AG04450 (cell line): ENCODE results near the gene PAFAH1B1. TPM values are rescaled to one million over a fixed set of nuclear protein-coding genes. Genes with fewer than 3 reads are reported as not detected.

Source experiments
- CTCF ChIA-PET: fragments of 300-600, 350-600 bp; formaldehyde crosslinking; extraction: SDS; loops from one replicate; lab custom pipeline; 2022; ENCODE audit warnings: antibody characterized with exemption, inconsistent platforms; lab: Charles Lee
- POLR2A ChIA-PET: fragments of 350-600 bp; formaldehyde crosslinking; extraction: SDS; loops from one replicate; lab custom pipeline; 2021; ENCODE audit warnings: antibody characterized with exemption, inconsistent platforms; lab: Yijun Ruan, JAX
- DNase-seq: peaks from one replicate; pipeline ENCODE4 v3.0.0-alpha.2; 2011; ENCODE audit warnings: low read depth, low spot score
- H3K27ac ChIP-seq: one replicate; pipeline ENCODE4 v1.5.1; 2012; ENCODE audit warnings: low read depth, low read length, control low read depth
- H3K27me3 ChIP-seq: one replicate; pipeline ENCODE4 v1.6.0; 2012; ENCODE audit warnings: low read length; ENCODE audit not compliant: control insufficient read depth, insufficient read depth
- H3K4me3 ChIP-seq: 2 replicates; pipeline ENCODE4 v1.5.1; 2011; ENCODE audit warnings: mild to moderate bottlenecking, low read depth, low read length, control low read depth
- H3K9me3 ChIP-seq: 2 replicates; pipeline ENCODE4 v1.5.1; 2012; ENCODE audit warnings: low read length; ENCODE audit not compliant: control insufficient read depth, insufficient read depth
- polyA plus RNA-seq: library from polyadenylated mRNA; depleted of rRNA; stranded (reverse); fragments of >200 nt; gene quantifications from 2 replicates; pipeline ENCODE4 v1.2.3, GENCODE V29; 2011
- TF ChIP-seq, protein P1 (sequence below): IDR thresholded peaks from 2 replicates; pipeline ENCODE4 v1.5.1; 2011; ENCODE audit warnings: low read depth, low read length, control low read depth, inconsistent platforms

Gene PAFAH1B1
- polyA plus RNA-seq, 1 experiment, result 111 TPM

DNA sequence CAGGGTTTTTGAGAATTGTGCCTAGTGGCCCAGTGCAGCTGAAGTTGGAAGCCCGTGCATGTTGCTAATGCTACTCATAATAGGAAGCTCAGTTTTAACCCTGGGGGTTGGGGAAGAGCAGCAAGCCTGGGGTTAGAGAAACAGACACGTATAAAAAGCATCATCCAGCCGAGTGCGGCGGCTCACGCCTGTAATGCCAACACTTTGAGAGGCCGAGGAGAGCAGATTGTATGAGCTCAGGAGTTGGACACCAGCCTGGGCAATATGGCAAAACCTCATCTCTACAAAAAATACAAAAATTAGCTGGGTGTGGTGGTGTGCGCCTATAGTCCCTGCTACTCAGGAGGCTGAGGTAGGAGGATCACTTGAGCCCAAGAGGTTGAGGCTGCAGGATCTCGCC lies 120.4 kb downstream of the PAFAH1B1 start:
- no peaks in the 10 kb centered on the region for H3K27me3 ChIP-seq
- DNase-seq, result no peak
- no peaks in the 10 kb centered on the region for H3K9me3 ChIP-seq
- TF ChIP-seq, protein P1, sequence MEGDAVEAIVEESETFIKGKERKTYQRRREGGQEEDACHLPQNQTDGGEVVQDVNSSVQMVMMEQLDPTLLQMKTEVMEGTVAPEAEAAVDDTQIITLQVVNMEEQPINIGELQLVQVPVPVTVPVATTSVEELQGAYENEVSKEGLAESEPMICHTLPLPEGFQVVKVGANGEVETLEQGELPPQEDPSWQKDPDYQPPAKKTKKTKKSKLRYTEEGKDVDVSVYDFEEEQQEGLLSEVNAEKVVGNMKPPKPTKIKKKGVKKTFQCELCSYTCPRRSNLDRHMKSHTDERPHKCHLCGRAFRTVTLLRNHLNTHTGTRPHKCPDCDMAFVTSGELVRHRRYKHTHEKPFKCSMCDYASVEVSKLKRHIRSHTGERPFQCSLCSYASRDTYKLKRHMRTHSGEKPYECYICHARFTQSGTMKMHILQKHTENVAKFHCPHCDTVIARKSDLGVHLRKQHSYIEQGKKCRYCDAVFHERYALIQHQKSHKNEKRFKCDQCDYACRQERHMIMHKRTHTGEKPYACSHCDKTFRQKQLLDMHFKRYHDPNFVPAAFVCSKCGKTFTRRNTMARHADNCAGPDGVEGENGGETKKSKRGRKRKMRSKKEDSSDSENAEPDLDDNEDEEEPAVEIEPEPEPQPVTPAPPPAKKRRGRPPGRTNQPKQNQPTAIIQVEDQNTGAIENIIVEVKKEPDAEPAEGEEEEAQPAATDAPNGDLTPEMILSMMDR, result no peak
- H3K4me3 ChIP-seq, result no peak overlapping the region
- no peak overlapping the region for H3K27ac ChIP-seq
- POLR2A ChIA-PET, result no interaction called here
- CTCF ChIA-PET, result interaction anchor here (0.6 kb wide), 1 partner anchor 78 kb away, joined by 5 read pairs; no protein-coding TSS in a partner anchor

DNA sequence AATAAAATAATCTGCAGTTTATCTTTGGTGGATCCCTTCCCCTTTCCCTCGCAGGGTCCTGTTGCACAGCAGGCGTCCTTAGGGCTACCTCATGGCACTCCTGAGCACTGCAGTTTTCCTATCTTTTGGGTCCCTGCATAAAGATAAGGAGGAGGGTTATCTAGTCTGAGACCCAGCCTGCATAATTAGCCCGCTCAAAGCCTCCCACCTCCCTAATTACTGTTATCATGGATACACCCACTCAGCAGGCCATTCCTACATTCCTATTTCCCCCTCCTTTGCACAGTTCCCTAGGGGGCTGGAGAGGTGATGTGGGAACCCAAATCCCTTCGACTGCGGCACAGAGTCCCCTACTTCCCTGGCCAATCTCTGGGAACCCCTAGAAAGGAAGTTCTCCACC lies 123.2 kb downstream of the PAFAH1B1 start:
- no peak overlapping the region for H3K27ac ChIP-seq
- H3K27me3 ChIP-seq, result peaks cover 9% of the 10 kb centered on the region
- ChIA-PET CTCF (no interaction called here), POLR2A (no interaction called here)
- no peak for DNase-seq
- TF ChIP-seq, protein P1, result no peak
- H3K4me3 ChIP-seq, result no peak overlapping the region
- H3K9me3 ChIP-seq, result peaks cover 4% of the 10 kb centered on the region; the same call in 1 of the 2 replicates

DNA sequence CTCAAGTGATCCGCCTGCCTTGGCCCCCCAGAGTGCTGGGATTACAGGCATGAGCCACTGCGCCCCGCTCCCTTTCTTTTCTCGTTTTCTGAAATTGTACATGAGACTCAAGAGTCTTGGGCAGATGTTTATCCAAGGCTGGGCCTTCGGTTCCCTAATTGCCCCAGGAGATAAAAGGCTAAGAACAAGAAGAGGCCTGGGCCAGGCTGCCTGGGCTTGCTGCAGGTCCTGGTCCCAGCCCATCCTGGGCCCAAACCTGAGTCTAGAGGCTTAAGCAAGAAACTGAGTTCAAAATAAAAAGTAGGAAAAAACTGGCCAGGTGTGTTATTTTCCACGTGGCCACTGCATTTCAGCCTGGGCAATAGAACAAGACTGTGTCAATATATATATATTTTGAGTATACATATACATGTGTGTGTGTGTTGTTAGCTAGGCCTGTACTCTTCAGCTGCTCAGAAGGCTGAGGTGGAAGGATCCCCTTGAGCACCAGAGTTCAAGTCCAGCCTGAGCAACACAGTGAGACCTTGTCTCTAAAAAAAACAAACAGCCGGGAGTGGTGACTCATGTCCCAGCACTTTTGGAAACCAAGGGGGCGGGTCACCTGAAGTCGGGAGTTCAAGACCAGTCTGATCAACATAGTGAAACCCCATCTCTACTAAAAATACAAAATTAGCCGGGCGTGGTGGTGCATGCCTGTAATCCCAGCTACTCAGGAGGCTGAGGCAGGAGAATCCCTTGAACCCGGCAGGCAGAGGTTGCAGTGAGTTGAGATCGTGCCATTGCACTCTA lies 124.9 kb downstream of the PAFAH1B1 start:
- no peak overlapping the region for H3K27ac ChIP-seq
- ChIA-PET CTCF (interaction anchor here (0.6 kb wide), 3 partner anchors 81 to 294 kb away, joined by 3 to 6 read pairs (median 5); no protein-coding TSS in a partner anchor), POLR2A (interaction anchor here (0.7 kb wide), 1 partner anchor 264 kb away, joined by 3 read pairs; no protein-coding TSS in a partner anchor)
- peaks cover 23% of the 10 kb centered on the region for H3K27me3 ChIP-seq
- no peak for DNase-seq
- no peak overlapping the region for H3K4me3 ChIP-seq
- TF ChIP-seq, protein P1, result no peak
- H3K9me3 ChIP-seq, result peaks cover 4% of the 10 kb centered on the region; the same call in 1 of the 2 replicates

DNA sequence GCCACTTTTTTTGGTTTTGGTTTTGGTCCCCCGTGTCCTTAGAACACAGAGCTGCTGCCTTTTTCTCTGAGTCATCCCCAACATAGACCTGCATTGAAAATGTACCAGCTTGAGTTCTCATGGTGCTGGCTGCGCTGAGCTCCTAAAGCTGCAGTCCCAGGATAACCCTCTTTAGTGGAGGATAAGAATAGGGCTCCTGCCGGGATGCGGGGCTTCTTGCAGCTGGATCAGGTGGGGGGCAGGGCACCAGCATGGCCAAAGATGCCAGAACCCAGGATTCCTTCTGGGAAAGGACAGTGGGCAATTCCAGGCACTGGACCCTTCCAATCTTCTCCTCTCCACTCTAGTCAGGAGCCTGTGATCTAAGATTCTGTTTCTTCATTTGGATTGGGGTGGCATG lies 126.4 kb downstream of the PAFAH1B1 start:
- H3K4me3 ChIP-seq, result no peak overlapping the region
- DNase-seq, result no peak
- peaks cover 32% of the 10 kb centered on the region for H3K27me3 ChIP-seq
- H3K9me3 ChIP-seq, result peaks cover 4% of the 10 kb centered on the region; the same call in 1 of the 2 replicates
- TF ChIP-seq, protein P1, result no peak
- no peak overlapping the region for H3K27ac ChIP-seq
- CTCF ChIA-PET, result no interaction called here
- POLR2A ChIA-PET, result no interaction called here

DNA sequence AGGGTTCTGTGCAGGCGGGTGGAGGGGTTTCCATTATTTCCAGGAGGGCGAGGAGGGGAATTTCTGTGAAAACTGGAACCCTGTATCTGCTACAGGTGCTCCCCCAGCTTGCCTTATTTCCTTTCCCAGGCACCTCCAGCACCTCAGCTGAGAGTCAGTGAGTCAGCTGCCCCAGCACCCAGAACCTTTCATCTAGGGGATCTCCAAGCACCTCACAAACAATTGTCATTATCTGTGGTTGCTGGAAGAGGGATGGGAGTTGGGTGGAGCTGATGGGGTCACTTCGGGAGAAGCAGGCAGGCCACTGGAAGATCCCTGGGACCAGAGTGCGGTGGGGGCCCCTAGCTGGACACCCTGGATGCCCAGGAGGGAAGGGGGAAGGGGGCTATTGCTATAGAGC lies 128.1 kb downstream of the PAFAH1B1 start:
- Histone ChIP-seq H3K9me3 (peaks cover 4% of the 10 kb centered on the region; the same call in 1 of the 2 replicates), H3K27ac (no peak overlapping the region), H3K4me3 (no peak overlapping the region), H3K27me3 (peaks cover 38% of the 10 kb centered on the region)
- CTCF ChIA-PET, result no interaction called here
- POLR2A ChIA-PET, result no interaction called here
- no peak for DNase-seq
- TF ChIP-seq, protein P1, result no peak
